ENCODE measurements around the gene LY6G6F. TPM values are rescaled to one million over a fixed set of nuclear protein-coding genes. Genes with fewer than 3 reads are reported as not detected.

The LY6G6F gene
- total and polyA plus RNA-seq, 2 donors (not counting 1 experiment from before 2014, with no cell fraction given) = not detected

DNA sequence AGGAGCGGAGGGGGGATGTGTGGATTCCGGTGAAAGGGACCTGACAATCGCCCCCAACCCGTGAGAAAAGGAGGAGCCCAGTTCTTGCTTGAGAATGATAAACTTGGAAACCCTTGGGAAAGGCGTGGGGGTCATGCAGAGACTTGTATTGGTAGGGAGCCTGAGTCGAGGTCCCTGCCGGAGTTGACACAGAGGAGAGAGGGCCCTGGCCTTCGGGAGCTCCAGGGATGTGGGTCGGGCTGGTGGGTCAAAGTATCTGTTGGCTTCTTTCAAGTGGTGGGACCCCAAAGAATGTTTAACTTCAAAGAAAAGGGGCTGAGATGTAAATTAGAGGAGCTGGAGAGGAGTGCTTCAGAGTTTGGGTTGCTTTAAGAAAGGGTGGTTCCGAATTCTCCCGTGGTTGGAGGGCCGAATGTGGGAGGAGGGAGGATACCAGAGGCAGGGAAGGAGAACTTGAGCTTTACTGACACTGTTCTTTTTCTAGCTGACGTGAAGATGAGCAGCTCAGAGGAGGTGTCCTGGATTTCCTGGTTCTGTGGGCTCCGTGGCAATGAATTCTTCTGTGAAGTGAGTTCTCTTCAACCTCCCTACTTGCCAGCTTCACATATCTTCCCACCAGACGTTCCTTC lies 40.2 kb upstream of the LY6G6F start:
- Histone ChIP-seq H2AFZ (ENCODE audit: insufficient read depth, low read depth, low read length, poor library complexity, severe bottlenecking) (peak overlapping the region; percentile 72), H3K27ac (ENCODE audit: low read length in 2 of 2) (peak overlapping the region; percentile 21 to 98), H3K4me1 (ENCODE audit: control insufficient read depth in 2 of 2, insufficient read depth in 2 of 2, low read length in 2 of 2) (peaks cover 23 to 41% of the 10 kb centered on the region in 2 donors), H3K79me2 (ENCODE audit: control insufficient read depth, insufficient read depth, low read length) (peaks cover 72% of the 10 kb centered on the region), H4K20me1 (ENCODE audit: control insufficient read depth, insufficient read depth, low read length, poor library complexity, severe bottlenecking) (peaks cover 28% of the 10 kb centered on the region), H3K36me3 (replicated peaks in 1 of 2; ENCODE audit: control extremely low read depth in 1 of 2, control insufficient read depth in 1 of 2, extremely low read depth in 1 of 2, insufficient read depth in 2 of 2, low read length in 1 of 2) (peaks cover 18 to 68% of the 10 kb centered on the region in 2 experiments), H3K9ac (ENCODE audit: low read length) (peak overlapping the region; percentile 89), H3K9me3 (ENCODE audit: control extremely low read depth in 1 of 3, control insufficient read depth in 2 of 3, insufficient read depth in 1 of 3, low read length in 2 of 3) (no peaks in the 10 kb centered on the region), H3K4me2 (replicated peaks; ENCODE audit: low read depth, low read length, poor library complexity, severe bottlenecking) (peak overlapping the region; percentile 90), H3K4me3 (ENCODE audit: control extremely low read depth in 1 of 5, extremely low read depth in 1 of 5, insufficient read depth in 1 of 5, low read depth in 2 of 5, low read length in 4 of 5) (peak overlapping the region; percentile 58 to 98 (median 85)), H3K27me3 (replicated peaks in 1 of 4; ENCODE audit: control extremely low read depth in 1 of 4, control insufficient read depth in 3 of 4, insufficient read depth in 4 of 4, low read length in 3 of 4) (no peaks in the 10 kb centered on the region)
- TF ChIP-seq EZH2 (IDR thresholded peaks at IDR 0.05; ENCODE audit: borderline replicate concordance, insufficient read depth, low read depth, low read length, poor library complexity, severe bottlenecking) = no peak
- TF ChIP-seq, protein P1, sequence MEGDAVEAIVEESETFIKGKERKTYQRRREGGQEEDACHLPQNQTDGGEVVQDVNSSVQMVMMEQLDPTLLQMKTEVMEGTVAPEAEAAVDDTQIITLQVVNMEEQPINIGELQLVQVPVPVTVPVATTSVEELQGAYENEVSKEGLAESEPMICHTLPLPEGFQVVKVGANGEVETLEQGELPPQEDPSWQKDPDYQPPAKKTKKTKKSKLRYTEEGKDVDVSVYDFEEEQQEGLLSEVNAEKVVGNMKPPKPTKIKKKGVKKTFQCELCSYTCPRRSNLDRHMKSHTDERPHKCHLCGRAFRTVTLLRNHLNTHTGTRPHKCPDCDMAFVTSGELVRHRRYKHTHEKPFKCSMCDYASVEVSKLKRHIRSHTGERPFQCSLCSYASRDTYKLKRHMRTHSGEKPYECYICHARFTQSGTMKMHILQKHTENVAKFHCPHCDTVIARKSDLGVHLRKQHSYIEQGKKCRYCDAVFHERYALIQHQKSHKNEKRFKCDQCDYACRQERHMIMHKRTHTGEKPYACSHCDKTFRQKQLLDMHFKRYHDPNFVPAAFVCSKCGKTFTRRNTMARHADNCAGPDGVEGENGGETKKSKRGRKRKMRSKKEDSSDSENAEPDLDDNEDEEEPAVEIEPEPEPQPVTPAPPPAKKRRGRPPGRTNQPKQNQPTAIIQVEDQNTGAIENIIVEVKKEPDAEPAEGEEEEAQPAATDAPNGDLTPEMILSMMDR (IDR thresholded peaks at IDR 0.05) = no peak
- H3K4me1 Mint-ChIP-seq = peaks cover 47% of the 10 kb centered on the region
- H3K9me3 Mint-ChIP-seq (ENCODE audit: insufficient read depth) = no peaks in the 10 kb centered on the region
- DNase-seq (no peak), ATAC-seq (ENCODE audit: low read depth) (no peak)
- ChIA-PET POLR2A (interaction anchor here (0.7 kb wide), 1 partner anchor 1305 kb away, joined by 3 read pairs; no protein-coding TSS in a partner anchor), CTCF (interaction anchor here (0.7 to 1.4 kb wide), 2 partner anchors 29 to 164 kb away, joined by 3 to 10 read pairs; no protein-coding TSS in a partner anchor)
- WGBS (ENCODE audit: insufficient coverage) = 2% methylated on average over 12 of the region's 15 CpGs
- peak overlapping the region; percentile 96 for H3K4me3 Mint-ChIP-seq
- intact Hi-C loops (cut with micrococcal nuclease) = loop anchor here (1.0 to 5.0 kb wide), 7 partner anchors 36 to 531 kb away; partner anchors contain the start of genes ABHD16A, AGPAT1, CLIC1 and RNF5
- peak overlapping the region; percentile 100 for H3K27ac Mint-ChIP-seq
- H3K27me3 Mint-ChIP-seq = no peaks in the 10 kb centered on the region

DNA sequence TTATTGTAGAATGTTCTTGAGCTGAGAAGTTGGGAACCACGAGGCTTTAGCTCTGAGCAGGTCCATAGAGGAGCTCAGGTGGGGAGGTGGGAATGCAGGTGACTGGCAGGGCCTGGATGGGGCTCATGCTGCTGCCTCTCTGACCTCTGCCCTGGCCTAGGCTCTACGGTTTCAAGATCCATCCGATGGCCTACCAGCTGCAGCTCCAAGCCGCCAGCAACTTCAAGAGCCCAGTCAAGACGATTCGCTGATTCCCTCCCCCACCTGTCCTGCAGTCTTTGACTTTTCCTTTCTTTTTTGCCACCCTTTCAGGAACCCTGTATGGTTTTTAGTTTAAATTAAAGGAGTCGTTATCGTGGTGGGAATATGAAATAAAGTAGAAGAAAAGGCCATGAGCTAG lies 37.0 kb upstream of the LY6G6F start, which contains the start of gene LY6G5B:
TSS of gene LY6G5B (plus strand) at position 301 of the 400 bp plus-strand sequence. CDS start 975 bp downstream, outside the sequence.
- Histone ChIP-seq H4K20me1 (ENCODE audit: control insufficient read depth, insufficient read depth, low read length, poor library complexity, severe bottlenecking) (peaks cover 28% of the 10 kb centered on the region), H3K4me2 (replicated peaks; ENCODE audit: low read depth, low read length, poor library complexity, severe bottlenecking) (no peak within 1 kb of the TSS), H3K9me3 (ENCODE audit: control extremely low read depth in 1 of 3, control insufficient read depth in 2 of 3, insufficient read depth in 1 of 3, low read length in 2 of 3) (no peaks in the 10 kb centered on the region), H2AFZ (ENCODE audit: insufficient read depth, low read depth, low read length, poor library complexity, severe bottlenecking) (no peak within 1 kb of the TSS), H3K4me1 (ENCODE audit: control insufficient read depth in 2 of 2, insufficient read depth in 2 of 2, low read length in 2 of 2) (peaks cover 7 to 15% of the 10 kb centered on the region in 2 donors), H3K36me3 (replicated peaks in 1 of 2; ENCODE audit: control extremely low read depth in 1 of 2, control insufficient read depth in 1 of 2, extremely low read depth in 1 of 2, insufficient read depth in 2 of 2, low read length in 1 of 2) (peaks cover 22 to 57% of the 10 kb centered on the region in 2 experiments), H3K4me3 (ENCODE audit: control extremely low read depth in 1 of 5, extremely low read depth in 1 of 5, insufficient read depth in 1 of 5, low read depth in 2 of 5, low read length in 4 of 5) (no peak within 1 kb of the TSS), H3K79me2 (ENCODE audit: control insufficient read depth, insufficient read depth, low read length) (peaks cover 40% of the 10 kb centered on the region), H3K9ac (ENCODE audit: low read length) (no peak within 1 kb of the TSS), H3K27me3 (replicated peaks in 1 of 4; ENCODE audit: control extremely low read depth in 1 of 4, control insufficient read depth in 3 of 4, insufficient read depth in 4 of 4, low read length in 3 of 4) (no peaks in the 10 kb centered on the region), H3K27ac (ENCODE audit: low read length in 2 of 2) (no peak within 1 kb of the TSS)
- DNase-seq (no peak), ATAC-seq (ENCODE audit: low read depth) (no peak)
- ChIA-PET CTCF (no interaction called here), POLR2A (interaction anchor here (0.6 kb wide), 2 partner anchors 197 to 209 kb away, joined by 3 to 4 read pairs; no protein-coding TSS in a partner anchor)
- H3K27ac Mint-ChIP-seq = no peak within 1 kb of the TSS
- H3K27me3 Mint-ChIP-seq = no peaks in the 10 kb centered on the region
- H3K4me3 Mint-ChIP-seq = no peak within 1 kb of the TSS
- intact Hi-C loops (cut with micrococcal nuclease) = loop anchor here (5.0 kb wide), 6 partner anchors 33 to 528 kb away; partner anchors contain the start of genes ABHD16A, AGPAT1, CLIC1 and RNF5
- no peaks in the 10 kb centered on the region for H3K9me3 Mint-ChIP-seq (ENCODE audit: insufficient read depth)
- TF ChIP-seq EZH2 (IDR thresholded peaks at IDR 0.05; ENCODE audit: borderline replicate concordance, insufficient read depth, low read depth, low read length, poor library complexity, severe bottlenecking) = no peak
- TF ChIP-seq, protein P1 (IDR thresholded peaks at IDR 0.05) = no peak
- WGBS (ENCODE audit: insufficient coverage) = 96% methylated on average over 5 of the region's 8 CpGs
- H3K4me1 Mint-ChIP-seq = peaks cover 24% of the 10 kb centered on the region
